GM12892 (cell line): ENCODE data around the gene LYSMD2.

Source experiments
- DNase-seq: peaks from one replicate; pipeline ENCODE4 v3.0.0; 2011; ENCODE audit not compliant: insufficient read length
- FAIRE-seq: peaks from 2 replicates; lab custom pipeline; 2011; peaks lifted over from hg19 to GRCh38; lab: Jason Lieb, UNC
- POLR2A ChIP-seq: IDR thresholded peaks from 2 replicates; pipeline ENCODE4 v1.6.1; 2011; ENCODE audit warnings: low read depth, low read length, control low read depth
- POLR2AphosphoS5 ChIP-seq: IDR thresholded peaks from 2 replicates; pipeline ENCODE4 v1.6.1; 2011; ENCODE audit warnings: low read depth, low read length, control low read depth
- TAF1 ChIP-seq: IDR thresholded peaks from 2 replicates; pipeline ENCODE4 v1.6.1; 2011; ENCODE audit warnings: low read depth, mild to moderate bottlenecking, control low read depth, low read length, borderline replicate concordance

Gene LYSMD2

DNA sequence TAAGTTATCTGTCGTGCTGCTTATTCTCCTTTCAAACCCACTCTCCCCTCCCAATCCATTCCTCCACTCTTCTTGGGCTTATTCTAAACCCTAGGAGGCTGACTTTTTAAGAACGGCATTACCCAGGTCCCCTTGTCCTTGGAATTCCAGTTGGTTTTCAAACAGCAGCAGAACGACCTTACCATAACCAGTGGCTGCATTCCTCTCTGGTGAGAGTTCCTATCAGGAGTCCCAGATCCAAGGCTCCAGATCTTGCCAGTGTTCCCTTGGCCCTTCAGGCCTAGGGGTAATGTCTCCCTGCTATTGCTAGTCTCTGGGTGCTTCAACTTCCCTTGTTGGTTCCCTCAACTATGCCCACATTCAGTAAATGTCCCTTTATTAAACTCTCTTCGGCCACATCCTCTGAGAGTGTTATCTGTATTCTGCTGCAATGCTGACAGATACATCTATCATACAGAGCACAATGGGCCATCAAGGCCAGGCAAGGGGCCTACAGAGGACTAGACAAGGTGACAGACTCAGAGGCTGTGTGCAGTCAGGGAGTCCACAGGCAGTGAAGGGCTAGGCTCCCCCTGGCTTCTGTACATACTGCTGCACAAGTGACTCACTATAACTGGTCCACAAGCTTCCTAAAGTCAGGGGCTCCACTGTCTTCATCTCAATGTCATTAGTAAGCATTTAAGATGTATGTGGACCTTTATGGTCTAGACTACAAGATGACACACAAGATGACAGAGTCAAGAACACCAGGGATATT, 10.1 kb downstream of the LYSMD2 start:
- TF ChIP-seq POLR2AphosphoS5 (peak; percentile 48; the same call in 1 of the 2 replicates), TAF1 (no peak)
- FAIRE-seq (peak; percentile 61), DNase-seq (no peak)

DNA sequence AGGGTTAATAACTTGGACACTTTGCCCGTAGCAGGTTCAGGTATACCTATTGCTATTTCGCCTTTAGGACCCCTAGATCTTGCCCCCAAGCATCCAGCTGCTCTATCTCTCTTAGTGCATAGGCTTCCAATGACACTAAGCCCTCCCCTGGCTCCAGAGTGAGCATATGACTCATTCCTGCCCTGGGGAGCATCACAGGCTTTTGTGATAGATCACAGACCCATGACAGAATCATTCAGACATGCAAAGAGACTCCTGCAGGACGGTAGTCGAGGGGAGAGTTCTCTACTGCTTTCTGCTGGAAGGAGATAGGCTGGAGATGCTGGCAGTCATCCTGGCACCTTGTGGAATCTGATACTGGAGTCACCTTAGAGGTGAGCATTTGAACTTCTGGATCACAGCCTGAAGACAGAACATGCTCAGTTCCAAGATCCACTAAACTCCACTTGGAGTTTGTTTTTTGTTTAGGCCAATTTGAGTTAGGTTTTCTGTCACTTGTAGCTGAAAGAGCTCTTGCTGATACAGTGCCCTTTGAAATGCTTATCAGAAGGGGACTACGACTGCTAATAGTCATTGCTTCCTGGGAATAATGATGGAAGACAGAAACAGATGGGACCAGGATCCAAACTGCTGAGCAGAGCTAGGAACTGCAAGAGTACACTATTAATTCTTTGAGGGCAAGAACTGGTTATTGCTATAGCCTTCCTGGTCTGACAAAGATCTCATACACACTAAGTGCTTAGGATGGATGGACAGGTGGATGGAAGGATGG, 11.0 kb downstream of the LYSMD2 start:
- FAIRE-seq (peak; percentile 77), DNase-seq (no peak)
- peak; percentile 66 for TF ChIP-seq POLR2A
- TF ChIP-seq TAF1 = no peak
- TF ChIP-seq POLR2AphosphoS5 = 0 out of 2 replicates have a peak, but pooled peaks have one; percentile 21

DNA sequence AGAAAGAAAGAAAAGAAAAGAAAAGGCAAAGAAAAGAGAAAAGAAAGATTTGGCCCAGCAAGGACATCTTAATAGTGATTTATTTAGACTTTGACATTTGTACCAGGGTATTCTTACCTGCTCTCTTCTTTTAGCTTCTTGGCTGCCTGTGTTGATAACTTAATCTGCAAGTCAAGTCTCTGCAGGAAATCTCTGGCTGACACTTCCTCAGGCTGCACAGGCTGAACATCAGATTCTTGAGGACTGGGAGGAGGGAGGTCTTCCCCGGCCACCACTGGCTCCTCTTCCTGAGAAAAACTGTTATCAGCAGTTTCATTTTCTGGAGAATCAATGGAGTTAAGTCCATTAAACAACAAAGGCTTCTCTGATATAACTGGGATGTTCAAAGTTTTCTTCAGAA, 12.8 kb downstream of the LYSMD2 start:
- DNase-seq (no peak), FAIRE-seq (no peak)
- TF ChIP-seq POLR2AphosphoS5 (no peak), TAF1 (no peak), POLR2A (no peak)

DNA sequence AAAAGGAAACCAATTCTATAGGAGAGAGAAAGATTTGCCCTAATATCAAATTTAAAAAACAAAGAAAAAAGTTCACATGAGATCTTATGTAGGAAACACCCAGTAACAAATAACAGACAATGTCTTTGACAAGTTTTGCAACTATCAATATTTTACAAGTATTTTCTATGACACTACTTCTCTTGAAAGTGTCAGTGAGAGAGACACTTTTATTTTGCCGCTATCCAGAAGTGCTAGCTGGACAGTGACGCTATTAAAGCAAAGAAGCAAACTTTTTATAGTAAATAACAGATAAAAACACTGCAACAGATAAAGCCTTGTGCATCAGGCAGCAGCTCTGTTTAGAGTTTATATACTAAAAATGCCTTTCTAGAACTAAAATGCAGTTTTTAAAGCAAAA, 13.3 kb downstream of the LYSMD2 start:
- FAIRE-seq = no peak
- DNase-seq = no peak

DNA sequence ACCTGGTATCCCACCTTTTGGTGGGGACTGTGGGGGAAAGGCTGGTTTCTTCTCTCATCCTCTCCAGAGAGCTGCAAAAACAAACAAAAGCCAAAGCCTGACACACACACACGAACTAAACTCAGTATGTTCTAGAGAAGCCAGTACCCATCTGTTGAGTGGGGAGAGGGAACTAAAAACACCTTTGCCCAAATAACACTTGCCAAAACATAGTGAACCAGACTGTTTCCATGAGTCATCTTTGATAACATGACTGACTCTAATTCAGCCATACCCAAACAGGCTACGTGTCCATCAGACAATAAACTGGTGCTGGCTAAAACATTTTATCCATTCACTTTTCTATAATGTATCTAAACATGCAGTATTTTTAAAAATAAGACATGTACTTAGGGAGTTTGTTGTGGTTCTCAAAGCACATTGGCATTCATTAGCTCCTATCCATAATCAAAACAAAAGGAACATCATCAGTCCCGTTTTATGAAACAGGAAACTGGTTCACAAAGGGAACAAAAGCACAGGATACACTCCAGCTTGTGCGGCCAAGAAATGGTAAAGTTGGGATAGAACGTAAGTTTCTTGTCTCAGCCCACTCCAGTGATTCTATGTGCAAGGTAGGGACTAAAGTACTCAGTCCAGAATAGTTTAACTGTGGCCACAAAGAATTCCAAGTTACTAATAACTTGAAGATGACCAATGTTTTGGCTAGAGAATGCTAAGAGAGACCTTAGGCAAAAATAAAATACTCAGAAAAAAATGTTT, 16.1 kb downstream of the LYSMD2 start:
- DNase-seq = no peak
- TF ChIP-seq TAF1 = no peak
- TF ChIP-seq POLR2A = no peak
- TF ChIP-seq POLR2AphosphoS5 = no peak
- FAIRE-seq = no peak

More for the DNA sequence above, 13.3 kb downstream of the LYSMD2 start:
- TF ChIP-seq POLR2A (no peak), POLR2AphosphoS5 (no peak), TAF1 (no peak)

DNA sequence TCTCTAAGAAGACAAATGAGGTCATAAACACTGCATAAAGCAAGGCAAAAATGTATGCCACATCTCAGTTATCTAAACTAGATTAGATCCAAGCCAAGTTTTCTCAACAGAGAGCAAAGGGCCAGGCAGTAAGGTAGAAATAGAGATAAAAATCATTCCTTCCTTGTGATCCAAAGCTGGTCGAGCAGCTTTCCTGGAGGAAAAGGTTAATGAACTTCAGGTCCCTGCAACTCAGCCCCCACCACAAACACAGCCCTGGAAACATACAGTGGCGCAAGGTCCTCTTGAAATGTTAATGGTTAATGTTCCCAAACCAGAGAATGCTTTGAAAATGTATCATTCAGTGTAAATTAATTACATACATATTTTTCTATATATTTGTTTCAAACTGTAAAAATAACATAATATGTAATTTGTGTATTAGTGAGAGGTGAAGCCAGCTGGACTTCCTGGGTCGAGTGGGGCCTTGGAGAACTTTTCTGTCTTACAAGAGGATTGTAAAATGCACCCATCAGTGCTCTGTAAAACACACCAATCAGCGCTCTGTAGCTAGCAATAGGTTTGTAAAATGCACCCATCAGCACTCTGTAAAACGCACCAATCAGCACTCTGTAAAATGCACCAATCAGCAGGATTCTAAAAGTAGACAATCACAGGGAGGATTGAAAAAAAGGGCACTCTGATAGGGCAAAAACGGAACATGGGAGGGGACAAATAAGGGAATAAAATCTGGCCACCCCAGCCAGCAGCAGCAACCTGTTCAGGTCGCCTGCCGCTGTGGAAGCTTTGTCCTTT, 17.1 kb downstream of the LYSMD2 start:
- DNase-seq (no peak), FAIRE-seq (no peak)
- TF ChIP-seq POLR2A (no peak), TAF1 (no peak), POLR2AphosphoS5 (no peak)

DNA sequence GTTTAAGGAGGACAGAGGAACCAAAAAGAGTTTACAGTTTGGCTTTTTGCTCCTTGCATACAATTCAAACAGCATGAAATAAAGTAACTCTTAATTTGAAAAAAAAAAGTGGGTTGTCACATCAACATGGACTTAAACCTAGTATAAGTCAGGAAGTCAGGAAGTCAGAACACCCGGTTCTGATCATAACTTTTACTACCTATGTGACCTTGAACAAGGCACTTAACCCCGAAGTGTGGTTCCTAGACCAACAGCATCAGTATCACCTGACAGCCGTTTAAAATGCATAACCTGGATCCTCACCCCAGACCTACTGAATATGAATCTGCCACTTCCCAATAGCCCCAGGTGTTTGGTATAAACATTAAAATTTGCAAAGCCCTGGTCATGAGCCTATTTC, 18.7 kb downstream of the LYSMD2 start:
- DNase-seq = no peak
- no peak for TF ChIP-seq POLR2A
- TF ChIP-seq TAF1 = no peak
- TF ChIP-seq POLR2AphosphoS5 = no peak
- FAIRE-seq = no peak

DNA sequence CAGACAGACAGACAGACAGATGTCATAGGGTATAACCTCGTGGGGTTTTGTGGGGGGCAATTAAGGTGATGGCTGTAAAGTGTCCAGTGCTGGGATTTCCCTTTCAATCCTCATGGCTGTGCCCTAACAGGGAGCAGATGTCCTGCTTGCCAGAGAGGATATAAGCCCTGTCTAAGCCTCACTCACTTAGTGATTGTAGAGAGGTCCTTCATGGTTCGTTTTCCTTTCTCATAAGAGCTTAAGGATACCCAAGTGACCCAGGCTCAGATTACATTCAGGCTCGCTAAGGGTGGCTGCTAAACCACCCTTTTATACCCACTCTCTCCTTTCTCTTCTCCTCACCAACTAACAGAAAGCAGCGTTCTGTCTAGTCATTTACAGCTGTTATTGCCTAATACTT, 19.2 kb downstream of the LYSMD2 start:
- no peak for TF ChIP-seq POLR2AphosphoS5
- no peak for TF ChIP-seq POLR2A
- TF ChIP-seq TAF1 = no peak
- DNase-seq (no peak), FAIRE-seq (no peak)

DNA sequence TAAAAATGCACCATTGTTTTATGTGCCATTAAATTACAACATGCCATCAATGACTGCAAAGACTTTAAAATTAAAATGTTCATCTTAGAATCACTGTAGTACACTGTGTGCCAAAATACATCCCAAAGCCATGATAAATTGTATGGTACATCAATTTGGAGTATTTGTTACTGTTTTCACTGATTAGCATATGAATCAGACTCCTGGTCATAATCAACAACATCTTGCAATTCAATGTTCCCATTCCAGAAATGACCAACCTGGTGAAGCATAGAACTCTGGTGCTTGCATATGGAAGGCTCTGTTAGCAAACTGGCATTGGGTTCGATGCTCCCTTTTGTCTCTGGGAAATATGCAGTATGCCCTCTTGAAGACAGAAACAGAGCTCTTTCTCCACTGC, 22.5 kb downstream of the LYSMD2 start:
- TF ChIP-seq TAF1 (no peak), POLR2AphosphoS5 (no peak), POLR2A (no peak)
- FAIRE-seq = no peak
- no peak for DNase-seq

DNA sequence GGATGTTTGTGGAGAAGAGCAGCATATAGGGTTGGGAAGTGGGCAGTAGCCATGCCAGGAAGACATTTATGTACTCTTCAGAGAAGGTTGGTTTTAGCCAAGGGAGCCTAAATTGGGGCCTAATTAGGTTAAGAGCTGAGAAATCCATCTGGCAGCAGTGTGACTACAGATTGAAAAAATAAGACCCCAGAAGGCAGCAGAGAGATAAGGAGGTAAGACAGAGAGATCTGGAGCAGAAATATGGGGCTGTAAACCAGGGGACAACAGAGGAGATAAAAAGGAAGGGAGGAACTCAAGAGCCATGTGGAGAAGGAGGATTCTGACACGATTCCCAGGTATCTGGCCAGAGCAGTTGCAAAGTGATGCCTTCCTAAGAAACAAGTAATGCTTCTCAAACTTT, 23.3 kb downstream of the LYSMD2 start:
- DNase-seq = no peak
- no peak for FAIRE-seq
- no peak for TF ChIP-seq POLR2AphosphoS5
- TF ChIP-seq POLR2A = no peak

DNA sequence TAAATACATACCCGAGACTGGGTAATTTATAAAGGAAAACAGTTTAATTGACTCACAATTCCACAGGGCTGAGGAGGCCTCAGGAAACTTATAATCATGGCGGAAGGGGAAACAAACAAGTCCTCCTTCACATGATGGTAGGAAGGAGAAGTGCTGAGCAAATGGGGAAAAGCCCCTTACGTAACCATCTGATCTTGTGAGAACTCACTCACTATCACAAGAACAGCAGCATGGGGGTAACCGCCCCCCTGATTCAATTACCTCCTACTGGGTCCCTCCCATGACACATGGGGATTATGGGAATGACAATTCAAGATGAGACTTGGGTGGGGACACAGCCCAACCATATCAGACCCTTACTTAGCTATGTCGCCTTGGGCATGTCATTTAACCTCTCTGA, 28.4 kb downstream of the LYSMD2 start:
- TF ChIP-seq POLR2AphosphoS5 (no peak), TAF1 (no peak), POLR2A (no peak)
- FAIRE-seq (no peak), DNase-seq (no peak)

DNA sequence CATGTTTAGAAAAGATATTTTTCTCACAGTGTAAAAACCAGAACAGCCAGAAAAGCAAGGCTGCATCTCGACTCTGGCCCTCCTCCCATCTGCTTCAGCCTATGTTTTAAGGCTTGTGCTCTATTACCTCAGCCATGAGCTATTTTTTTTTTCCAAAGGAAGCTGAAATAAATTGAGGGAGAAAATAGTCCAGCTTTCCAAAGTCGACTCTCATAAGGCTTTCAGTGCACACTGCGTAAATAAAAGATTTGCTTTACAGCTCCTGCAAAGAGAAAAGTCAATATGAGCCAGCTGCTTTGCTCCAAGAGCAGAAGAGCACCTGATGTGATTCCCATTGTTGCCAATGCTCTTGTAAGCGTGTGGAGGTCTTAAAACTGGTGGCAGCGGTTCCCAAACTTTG, 29.4 kb downstream of the LYSMD2 start:
- DNase-seq = no peak
- FAIRE-seq = no peak
- TF ChIP-seq TAF1 (no peak), POLR2AphosphoS5 (no peak), POLR2A (no peak)
